Neuron (in vitro differentiated cells): Measurements from ENCODE around the gene SLAMF9.

ENCODE experiments used
- H2AFZ ChIP-seq: one replicate; pipeline ENCODE4 v1.6.1; 2013; ENCODE audit warnings: low read depth, mild to moderate bottlenecking, inconsistent platforms, low read length, moderate library complexity
- H3K27me3 ChIP-seq: one replicate; pipeline ENCODE4 v1.6.1; 2013; ENCODE audit warnings: low read length; ENCODE audit not compliant: insufficient read depth
- H3K36me3 ChIP-seq: one replicate; pipeline ENCODE4 v1.6.1; 2013; ENCODE audit warnings: low read length; ENCODE audit not compliant: insufficient read depth
- H3K4me1 ChIP-seq: one replicate; pipeline ENCODE4 v1.6.1; 2013; ENCODE audit warnings: low read length; ENCODE audit not compliant: insufficient read depth
- H3K4me3 ChIP-seq: 2 replicates; pipeline ENCODE4 v1.5.1; 2013; ENCODE audit warnings: mild to moderate bottlenecking, low read length, moderate library complexity
- H3K9me3 ChIP-seq: one replicate; pipeline ENCODE4 v1.6.1; 2013; ENCODE audit warnings: low read length

The SLAMF9 gene

DNA sequence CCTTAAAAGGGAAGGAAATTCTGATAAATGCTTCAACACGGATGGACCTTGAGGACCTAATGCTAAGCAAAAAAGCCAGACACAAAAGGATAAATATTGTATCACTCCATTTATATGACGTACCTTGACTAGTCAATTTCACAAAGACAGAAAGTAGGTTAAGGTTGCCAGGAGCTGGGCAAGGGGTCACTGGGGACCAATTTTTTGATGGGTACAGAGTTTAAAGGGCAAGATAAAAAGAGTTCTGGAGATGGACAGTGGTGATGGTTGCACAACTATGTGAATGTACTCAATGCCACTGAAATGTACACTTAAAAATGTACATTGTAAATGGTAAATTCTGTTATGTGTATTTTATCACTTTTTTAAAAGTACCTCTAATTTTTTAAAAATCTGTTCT is 32.1 kb upstream of the SLAMF9 start:
- Histone ChIP-seq H3K4me1 (no peaks in the 10 kb centered on the region), H2AFZ (no peak overlapping the region), H3K4me3 (no peak overlapping the region), H3K27me3 (peaks cover 13% of the 10 kb centered on the region), H3K9me3 (no peaks in the 10 kb centered on the region), H3K36me3 (no peaks in the 10 kb centered on the region)

- H3K4me3 ChIP-seq: no peak overlapping the region
- H3K27me3 ChIP-seq: peaks cover 13% of the 10 kb centered on the region
- H3K9me3 ChIP-seq: no peaks in the 10 kb centered on the region
- H3K4me1 ChIP-seq: no peaks in the 10 kb centered on the region
- H3K36me3 ChIP-seq: no peaks in the 10 kb centered on the region
- no peak overlapping the region for H2AFZ ChIP-seq
These were observed 31.4 kb upstream of the SLAMF9 start for GRCh38 chr1:159985473-159985872.

DNA sequence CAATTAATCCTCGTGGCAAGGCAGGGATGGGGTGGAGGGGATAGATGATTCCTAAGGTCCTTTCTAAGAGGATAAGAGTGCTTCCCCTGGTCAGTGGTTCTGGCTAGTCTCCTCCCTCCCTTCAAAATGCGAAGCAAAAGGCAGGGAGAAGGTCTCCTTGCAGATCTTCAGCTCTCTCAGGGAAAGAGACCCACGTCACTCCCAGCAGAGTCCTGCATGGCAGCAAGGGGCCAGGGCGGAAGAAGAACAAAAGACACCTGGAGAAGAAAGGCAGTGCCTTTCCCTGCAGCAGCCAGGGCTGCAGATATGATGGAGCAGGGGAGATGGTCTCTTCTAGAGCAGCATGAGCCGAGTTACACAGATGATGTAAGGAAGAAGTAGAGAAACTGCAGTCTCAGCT is 29.6 kb upstream of the SLAMF9 start:
- Histone ChIP-seq H3K9me3 (no peaks in the 10 kb centered on the region), H3K36me3 (no peaks in the 10 kb centered on the region)

DNA sequence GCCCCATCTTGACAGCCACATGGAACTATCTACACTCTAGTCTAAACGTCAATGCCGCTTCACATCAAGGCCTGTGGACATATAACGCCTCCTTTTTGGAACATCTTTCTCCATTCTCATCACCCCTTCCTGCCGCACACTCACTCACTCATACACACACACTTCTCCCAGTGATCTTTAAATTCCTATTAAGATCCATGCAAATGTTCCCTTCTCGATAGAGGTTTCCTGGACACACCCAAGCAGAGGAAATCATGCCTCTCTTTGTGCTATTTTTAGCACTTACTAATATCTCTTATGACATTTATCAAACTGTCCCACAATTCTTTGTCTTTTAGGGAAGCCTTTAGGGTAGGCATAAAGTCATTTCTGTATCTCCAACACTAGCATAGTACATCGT is 28.2 kb upstream of the SLAMF9 start:
- Histone ChIP-seq H3K4me3 (no peak overlapping the region), H2AFZ (no peak overlapping the region), H3K36me3 (no peaks in the 10 kb centered on the region), H3K4me1 (no peaks in the 10 kb centered on the region), H3K9me3 (no peaks in the 10 kb centered on the region), H3K27me3 (peaks cover 24% of the 10 kb centered on the region)

More for the DNA sequence above, 29.6 kb upstream of the SLAMF9 start:
- H3K4me3 ChIP-seq: no peak overlapping the region
- H3K4me1 ChIP-seq: no peaks in the 10 kb centered on the region
- peaks cover 14% of the 10 kb centered on the region for H3K27me3 ChIP-seq
- no peak overlapping the region for H2AFZ ChIP-seq

GRCh38 chr1:159981351-159982055 is 27.5 kb upstream of the SLAMF9 start:
- Histone ChIP-seq H3K9me3 (no peaks in the 10 kb centered on the region), H3K4me1 (no peaks in the 10 kb centered on the region), H3K27me3 (peaks cover 27% of the 10 kb centered on the region), H3K4me3 (no peak overlapping the region), H3K36me3 (no peaks in the 10 kb centered on the region), H2AFZ (no peak overlapping the region)

DNA sequence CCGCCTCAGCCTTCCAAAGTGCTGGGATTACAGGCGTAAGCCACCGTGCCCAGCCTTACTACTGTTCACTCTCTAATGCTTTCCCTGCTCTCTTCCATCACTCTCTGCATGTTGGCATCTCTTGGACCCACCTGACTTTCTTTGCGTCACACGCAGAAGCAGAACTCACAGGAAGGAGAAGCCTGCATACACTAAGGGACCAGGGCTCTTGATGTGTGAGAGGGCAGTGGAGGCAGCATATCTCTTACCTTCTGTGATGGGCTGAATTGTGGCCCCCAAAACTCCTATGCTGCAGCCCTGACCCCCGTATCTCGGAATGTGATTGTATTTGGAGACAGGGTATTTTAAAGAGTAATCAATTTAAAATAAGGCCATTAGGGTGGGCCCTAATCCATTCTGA is 26.7 kb upstream of the SLAMF9 start:
- Histone ChIP-seq H3K4me1 (no peaks in the 10 kb centered on the region), H3K36me3 (no peaks in the 10 kb centered on the region), H3K27me3 (peaks cover 25% of the 10 kb centered on the region), H3K4me3 (no peak overlapping the region), H3K9me3 (no peaks in the 10 kb centered on the region), H2AFZ (no peak overlapping the region)

- Histone ChIP-seq H3K4me1 (no peaks in the 10 kb centered on the region), H3K4me3 (no peak overlapping the region), H3K36me3 (no peaks in the 10 kb centered on the region), H3K9me3 (no peaks in the 10 kb centered on the region), H2AFZ (no peak overlapping the region), H3K27me3 (peaks cover 24% of the 10 kb centered on the region)
These were observed 26.0 kb upstream of the SLAMF9 start for GRCh38 chr1:159980076-159980475.

GRCh38 chr1:159979257-159979656 is 25.2 kb upstream of the SLAMF9 start:
- Histone ChIP-seq H3K27me3 (peaks cover 30% of the 10 kb centered on the region), H2AFZ (no peak overlapping the region), H3K9me3 (no peaks in the 10 kb centered on the region), H3K36me3 (no peaks in the 10 kb centered on the region), H3K4me3 (no peak overlapping the region), H3K4me1 (no peaks in the 10 kb centered on the region)

DNA sequence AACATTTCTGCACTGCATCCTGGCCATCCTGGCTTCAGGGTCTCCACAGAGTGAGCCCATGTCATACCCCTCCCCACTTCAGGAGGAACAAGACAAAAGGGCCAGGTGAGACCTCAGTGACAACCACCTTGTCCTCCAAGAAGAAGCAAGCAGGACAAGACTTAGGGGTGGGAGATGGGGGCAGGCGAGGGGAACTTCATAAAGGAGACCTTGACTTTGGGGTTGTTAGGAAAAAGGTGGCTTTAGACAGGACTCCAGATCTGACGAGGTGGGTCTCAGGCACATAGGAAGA is 24.0 kb upstream of the SLAMF9 start:
- no peaks in the 10 kb centered on the region for H3K9me3 ChIP-seq
- H3K4me3 ChIP-seq: no peak overlapping the region
- H2AFZ ChIP-seq: no peak overlapping the region
- peaks cover 31% of the 10 kb centered on the region for H3K27me3 ChIP-seq
- H3K4me1 ChIP-seq: no peaks in the 10 kb centered on the region
- H3K36me3 ChIP-seq: no peaks in the 10 kb centered on the region

- no peak overlapping the region for H2AFZ ChIP-seq
- peaks cover 31% of the 10 kb centered on the region for H3K27me3 ChIP-seq
- no peaks in the 10 kb centered on the region for H3K4me1 ChIP-seq
- H3K9me3 ChIP-seq: no peaks in the 10 kb centered on the region
- H3K4me3 ChIP-seq: no peak overlapping the region
- H3K36me3 ChIP-seq: no peaks in the 10 kb centered on the region
These were observed 23.5 kb upstream of the SLAMF9 start for GRCh38 chr1:159977364-159978106.

DNA sequence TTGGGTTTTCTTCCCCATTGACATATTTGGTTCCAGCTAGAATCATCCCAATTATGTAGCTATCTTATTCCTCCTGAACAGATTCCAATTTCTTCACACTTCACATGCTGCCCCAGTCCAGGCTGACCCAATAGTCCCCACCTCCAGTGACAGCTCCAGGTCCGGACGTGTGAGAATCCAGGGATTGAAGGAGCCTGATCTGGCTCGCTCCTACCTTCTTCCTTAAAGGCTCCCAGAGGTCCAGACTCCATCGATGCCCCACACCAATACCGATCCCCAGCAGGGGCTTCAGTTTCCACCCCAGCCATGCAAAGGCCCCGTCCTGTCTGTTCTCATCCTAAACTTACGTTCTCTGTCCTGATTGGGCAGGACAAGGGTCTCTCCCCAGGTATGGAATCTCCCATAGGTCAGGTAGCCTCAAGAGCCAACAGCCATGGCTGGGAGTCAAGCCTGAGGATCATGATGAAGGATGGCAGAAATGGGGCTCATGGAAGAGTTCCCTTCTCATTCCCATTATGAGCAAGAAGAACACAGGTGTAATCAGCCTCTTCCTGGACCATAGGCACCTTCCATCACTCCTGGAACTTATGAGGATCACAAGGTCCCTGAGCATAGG is 20.4 kb upstream of the SLAMF9 start:
- peaks cover 30% of the 10 kb centered on the region for H3K27me3 ChIP-seq

DNA sequence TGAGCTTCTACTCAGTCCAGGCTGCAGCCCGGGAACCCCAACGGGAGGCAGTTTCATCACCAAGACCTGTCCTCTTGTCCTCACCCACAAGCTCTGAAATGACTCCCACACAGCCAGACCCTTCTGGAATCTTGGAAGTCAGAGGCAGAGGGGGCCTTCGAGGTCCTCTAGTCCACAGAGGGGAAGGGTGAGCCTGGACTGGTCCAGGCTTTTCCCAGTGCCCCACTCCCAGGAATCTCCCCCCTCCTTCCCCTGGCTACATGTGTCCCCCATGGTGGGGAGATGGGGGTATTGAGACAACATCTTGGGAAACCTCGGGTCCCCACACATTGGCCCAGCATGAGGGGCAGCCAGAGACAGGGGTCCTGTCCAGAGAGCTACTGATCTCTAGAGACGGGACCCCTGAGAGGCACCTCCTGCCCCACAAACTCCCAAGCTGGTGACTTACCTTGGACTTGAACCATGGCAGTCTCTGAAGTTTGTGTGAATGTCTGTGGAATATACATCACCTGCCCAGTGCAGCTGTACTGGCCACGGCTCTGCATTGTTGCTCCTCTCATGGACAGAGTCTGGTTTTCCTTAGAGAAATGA is 19.4 kb upstream of the SLAMF9 start:
- Histone ChIP-seq H3K4me1 (peaks cover 10% of the 10 kb centered on the region), H2AFZ (no peak overlapping the region), H3K36me3 (no peaks in the 10 kb centered on the region), H3K9me3 (no peaks in the 10 kb centered on the region), H3K27me3 (peaks cover 28% of the 10 kb centered on the region), H3K4me3 (no peak overlapping the region)

More for the DNA sequence above, 20.4 kb upstream of the SLAMF9 start:
- Histone ChIP-seq H3K4me1 (peaks cover 10% of the 10 kb centered on the region), H2AFZ (no peak overlapping the region), H3K4me3 (no peak overlapping the region), H3K9me3 (no peaks in the 10 kb centered on the region), H3K36me3 (no peaks in the 10 kb centered on the region)

DNA sequence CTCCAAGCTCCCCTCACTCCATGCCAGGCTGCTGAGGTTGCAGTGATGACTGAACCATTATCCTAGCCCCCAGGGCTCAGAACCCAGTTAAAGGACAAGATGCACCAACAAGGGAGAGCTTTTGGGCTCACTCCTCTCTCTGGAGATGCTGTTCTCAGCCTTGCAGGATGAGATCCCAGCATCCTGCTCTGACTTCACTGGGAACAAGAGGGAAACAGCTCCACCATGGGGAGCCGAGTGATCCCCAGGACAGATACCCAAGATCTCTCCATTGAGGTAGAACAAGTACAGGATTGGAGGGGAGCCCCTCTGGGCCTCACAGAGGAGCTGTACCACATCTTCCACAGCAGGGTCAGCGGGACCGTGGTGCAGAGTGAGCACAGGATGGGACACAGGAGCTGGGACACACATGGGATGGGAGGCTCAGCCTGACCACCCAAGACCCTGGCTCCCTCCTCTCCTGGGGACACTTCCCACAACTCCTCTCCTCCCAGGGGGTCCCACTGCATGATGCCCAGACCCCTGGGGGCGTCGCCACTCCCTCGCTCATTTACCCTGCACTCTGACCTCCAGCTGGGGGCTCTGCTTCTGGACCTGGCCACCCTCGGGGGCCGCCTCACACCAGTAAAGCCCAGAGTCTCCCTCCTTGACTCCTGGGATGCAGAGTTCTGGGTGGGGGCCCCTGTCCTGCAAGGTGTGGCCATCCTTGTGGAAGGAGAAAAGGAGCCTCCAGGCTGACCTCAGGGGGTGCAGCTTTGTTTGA is 18.6 kb upstream of the SLAMF9 start:
- Histone ChIP-seq H3K36me3 (no peaks in the 10 kb centered on the region), H3K9me3 (no peaks in the 10 kb centered on the region), H3K4me1 (peaks cover 10% of the 10 kb centered on the region), H3K4me3 (no peak overlapping the region), H3K27me3 (peaks cover 24% of the 10 kb centered on the region), H2AFZ (no peak overlapping the region)
